ENCODE measurements around the gene FHIT. TPM values are rescaled to one million over a fixed set of nuclear protein-coding genes. Genes with fewer than 3 reads are reported as not detected.

The FHIT gene
- polyA plus RNA-seq, 1 of the 3 experiments (the other 2 are of a cell fraction) = 0.41 TPM

GRCh38 chr3:60448696-60449095 lies 802.6 kb downstream of the FHIT start:
- no peak for TF ChIP-seq SIN3A (IDR thresholded peaks at IDR 0.05; ENCODE audit: borderline replicate concordance, low read depth, low read length)
- TF ChIP-seq RAD21 (IDR thresholded peaks at IDR 0.05; ENCODE audit: low read length) = no peak
- ChIA-PET POLR2A (no interaction called here), CTCF (no interaction called here)

DNA sequence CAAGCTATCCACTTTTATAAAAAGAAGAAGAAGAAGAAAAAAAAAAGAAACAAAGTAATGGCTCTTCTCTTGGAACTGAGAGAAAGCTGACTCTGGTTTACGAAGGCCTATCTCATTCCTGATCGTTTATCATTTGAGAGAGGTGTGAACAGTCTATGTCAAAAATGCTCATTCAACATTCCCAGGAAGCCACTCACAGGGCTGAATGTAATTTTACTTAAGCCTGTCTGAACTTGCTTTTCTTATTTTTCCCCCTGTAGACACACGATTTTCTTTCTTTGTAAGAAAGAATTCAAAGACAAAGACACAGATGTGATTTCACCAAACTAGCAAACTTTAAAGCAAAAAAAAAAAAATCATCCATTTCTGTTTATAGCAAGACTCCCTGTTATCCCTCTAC lies 805.8 kb downstream of the FHIT start:
- H3K9ac ChIP-seq = no peak overlapping the region
- TF ChIP-seq SMC3 (IDR thresholded peaks at IDR 0.05; ENCODE audit: low read depth, low read length) = no peak
- no peak for TF ChIP-seq RXRA (IDR thresholded peaks at IDR 0.05; ENCODE audit: borderline replicate concordance, low read depth)
- TF ChIP-seq PBX3 (IDR thresholded peaks at IDR 0.05) = no peak
- no peak for TF ChIP-seq TCF12 (IDR thresholded peaks at IDR 0.05)
- no peak for TF ChIP-seq NRF1 (IDR thresholded peaks at IDR 0.05; ENCODE audit: low read depth, low read length)
- no peak for TF ChIP-seq TEAD4 (IDR thresholded peaks at IDR 0.05; ENCODE audit: borderline replicate concordance, insufficient read depth)
- no peak for TF ChIP-seq NFIC (IDR thresholded peaks at IDR 0.05; ENCODE audit: borderline replicate concordance)
- TF ChIP-seq FOXJ3 (CRISPR knock-in tag; IDR thresholded peaks at IDR 0.05) = no peak
- no peak for TF ChIP-seq USF2 (IDR thresholded peaks at IDR 0.05; ENCODE audit: borderline replicate concordance, low read depth, low read length)
- TF ChIP-seq CHD2 (IDR thresholded peaks at IDR 0.05; ENCODE audit: low read length, partially characterized antibody) = no peak
- TF ChIP-seq FOSL2 (IDR thresholded peaks at IDR 0.05; ENCODE audit: borderline replicate concordance, low read depth) = no peak
- TF ChIP-seq GATA2 (CRISPR knock-in tag; IDR thresholded peaks at IDR 0.05) = no peak
- TF ChIP-seq MEF2A (IDR thresholded peaks at IDR 0.05; ENCODE audit: borderline replicate concordance, low read depth) = no peak
- no peak for TF ChIP-seq JUND (IDR thresholded peaks at IDR 0.05)
- no peak for TF ChIP-seq EZH2phosphoT487 (IDR thresholded peaks at IDR 0.05; ENCODE audit: borderline replicate concordance, low read depth)
- TF ChIP-seq SIN3A (IDR thresholded peaks at IDR 0.05; ENCODE audit: borderline replicate concordance, low read depth, low read length) = no peak
- no peak for TF ChIP-seq ELF1 (IDR thresholded peaks at IDR 0.05)
- TF ChIP-seq MAX (IDR thresholded peaks at IDR 0.05; ENCODE audit: low read depth) = no peak
- TF ChIP-seq ZBTB33 (IDR thresholded peaks at IDR 0.05; ENCODE audit: borderline replicate concordance, low read depth) = no peak
- TF ChIP-seq RFX5 (IDR thresholded peaks at IDR 0.05; ENCODE audit: low read length) = no peak
- no peaks in the 10 kb centered on the region for H3K9me2 ChIP-seq
- CTCF ChIA-PET = no interaction called here
- no peaks in the 10 kb centered on the region for H3K27me3 ChIP-seq (ENCODE audit: insufficient read depth)
- WGBS (ENCODE audit: low lambda C conversion rate) = 43% methylated on average over 3 of the region's 3 CpGs
- H3K79me2 ChIP-seq (ENCODE audit: insufficient read depth) = no peaks in the 10 kb centered on the region
- no peak overlapping the region for H3K27ac ChIP-seq (ENCODE audit: low read depth in 2 of 2, low read length in 1 of 2)
- no peaks in the 10 kb centered on the region for H3F3A ChIP-seq (replicated peaks; ENCODE audit: insufficient read depth)
- H3K4me3 ChIP-seq (ENCODE audit: low read depth in 2 of 2, low read length in 1 of 2) = no peak overlapping the region
- DNase-seq = no peak
- no peaks in the 10 kb centered on the region for H3K9me3 ChIP-seq
- POLR2A ChIA-PET = no interaction called here
- no peaks in the 10 kb centered on the region for H4K20me1 ChIP-seq (ENCODE audit: insufficient read depth)
- H3K4me1 ChIP-seq (ENCODE audit: control insufficient read depth in 1 of 2, insufficient read depth in 2 of 2, low read depth in 1 of 2, low read length in 1 of 2) = no peaks in the 10 kb centered on the region; a peak in 2 of 4 replicates
- H2AFZ ChIP-seq (ENCODE audit: low read depth) = no peak overlapping the region
- H3K36me3 ChIP-seq (replicated peaks in 1 of 2; ENCODE audit: control insufficient read depth in 1 of 2, insufficient read depth in 2 of 2, low read length in 1 of 2) = no peaks in the 10 kb centered on the region
- no peak overlapping the region for H3K4me2 ChIP-seq

More at GRCh38 chr3:60448696-60449095, 802.6 kb downstream of the FHIT start:
- H3K4me3 ChIP-seq (ENCODE audit: low read depth in 2 of 2, low read length in 1 of 2) = no peak overlapping the region
- H4K20me1 ChIP-seq (ENCODE audit: insufficient read depth) = no peaks in the 10 kb centered on the region
- no peaks in the 10 kb centered on the region for H3K27me3 ChIP-seq (ENCODE audit: insufficient read depth)
- no peaks in the 10 kb centered on the region; the same call in 1 of the 2 replicates for H3K9me2 ChIP-seq
- H3F3A ChIP-seq (replicated peaks; ENCODE audit: insufficient read depth) = no peaks in the 10 kb centered on the region
- H2AFZ ChIP-seq (ENCODE audit: low read depth) = no peak overlapping the region
- DNase-seq = no peak
- no peaks in the 10 kb centered on the region; a peak in 2 of 4 replicates for H3K4me1 ChIP-seq (ENCODE audit: control insufficient read depth in 1 of 2, insufficient read depth in 2 of 2, low read depth in 1 of 2, low read length in 1 of 2)
- WGBS (ENCODE audit: low lambda C conversion rate) = 63% methylated on average over 3 of the region's 3 CpGs
- no peaks in the 10 kb centered on the region for H3K36me3 ChIP-seq (replicated peaks in 1 of 2; ENCODE audit: control insufficient read depth in 1 of 2, insufficient read depth in 2 of 2, low read length in 1 of 2)
- no peaks in the 10 kb centered on the region for H3K9me3 ChIP-seq
- H3K9ac ChIP-seq = no peak overlapping the region
- no peak overlapping the region for H3K4me2 ChIP-seq
- H3K27ac ChIP-seq (ENCODE audit: low read depth in 2 of 2, low read length in 1 of 2) = no peak overlapping the region
- no peaks in the 10 kb centered on the region for H3K79me2 ChIP-seq (ENCODE audit: insufficient read depth)
